PC-9 (cell line): ENCODE data around the gene MED12.

ENCODE experiments used
- EZH2 ChIP-seq: fragments of 200-600 bp; sonication (generic); IDR thresholded peaks from 2 replicates; pipeline ENCODE4 v1.8.0; 2017; ENCODE audit warnings: antibody characterized with exemption, low read depth
- TF ChIP-seq, protein P1 (sequence below): fragments of 200-600 bp; sonication (generic); conservative IDR thresholded peaks from 2 replicates; pipeline ENCODE4 v1.6.1; 2017; ENCODE audit warnings: mixed run types, antibody characterized with exemption, mild to moderate bottlenecking, moderate library complexity

DNA sequence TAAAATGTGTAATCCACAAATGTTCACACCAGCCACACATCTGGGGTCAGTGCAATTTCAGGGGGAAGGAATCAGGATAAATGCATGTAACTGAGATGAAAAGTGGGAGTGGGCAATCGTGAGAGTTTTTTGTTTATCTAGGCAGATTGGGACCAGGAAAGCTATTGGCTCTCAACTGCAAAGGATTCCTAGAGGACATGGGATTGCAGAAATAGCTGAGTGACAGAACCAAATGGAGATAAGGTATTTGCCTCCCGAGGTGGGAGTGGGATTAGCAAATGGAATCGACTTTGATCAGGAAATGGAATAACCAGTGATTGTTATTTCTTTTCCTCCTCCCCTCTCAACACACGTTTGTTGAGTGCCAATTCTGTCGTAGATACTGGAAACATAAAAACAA lies 65.7 kb downstream of the MED12 start:
- TF ChIP-seq, protein P1, sequence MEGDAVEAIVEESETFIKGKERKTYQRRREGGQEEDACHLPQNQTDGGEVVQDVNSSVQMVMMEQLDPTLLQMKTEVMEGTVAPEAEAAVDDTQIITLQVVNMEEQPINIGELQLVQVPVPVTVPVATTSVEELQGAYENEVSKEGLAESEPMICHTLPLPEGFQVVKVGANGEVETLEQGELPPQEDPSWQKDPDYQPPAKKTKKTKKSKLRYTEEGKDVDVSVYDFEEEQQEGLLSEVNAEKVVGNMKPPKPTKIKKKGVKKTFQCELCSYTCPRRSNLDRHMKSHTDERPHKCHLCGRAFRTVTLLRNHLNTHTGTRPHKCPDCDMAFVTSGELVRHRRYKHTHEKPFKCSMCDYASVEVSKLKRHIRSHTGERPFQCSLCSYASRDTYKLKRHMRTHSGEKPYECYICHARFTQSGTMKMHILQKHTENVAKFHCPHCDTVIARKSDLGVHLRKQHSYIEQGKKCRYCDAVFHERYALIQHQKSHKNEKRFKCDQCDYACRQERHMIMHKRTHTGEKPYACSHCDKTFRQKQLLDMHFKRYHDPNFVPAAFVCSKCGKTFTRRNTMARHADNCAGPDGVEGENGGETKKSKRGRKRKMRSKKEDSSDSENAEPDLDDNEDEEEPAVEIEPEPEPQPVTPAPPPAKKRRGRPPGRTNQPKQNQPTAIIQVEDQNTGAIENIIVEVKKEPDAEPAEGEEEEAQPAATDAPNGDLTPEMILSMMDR = no peak
- no peak for TF ChIP-seq EZH2
